ENCODE results near the gene APOD.
"Not testable (repeated sequence)": the region's sequence is repeated elsewhere in the genome, so short reads cannot be mapped to it uniquely, and the experiment has no call there.

APOD gene

GRCh38 chr3:195617784-195618659 is 34.3 kb upstream of the APOD start:
- DNase-seq (ENCODE audit: low spot score), result not testable (repeated sequence)

- DNase-seq (ENCODE audit: low spot score), result not testable (repeated sequence)
These were observed 33.4 kb upstream of the APOD start for GRCh38 chr3:195617134-195617533.

GRCh38 chr3:195616681-195617080 is 32.9 kb upstream of the APOD start:
- no peak for DNase-seq (ENCODE audit: low spot score)

- DNase-seq (ENCODE audit: low spot score), result not testable (repeated sequence)
These were observed 32.3 kb upstream of the APOD start for GRCh38 chr3:195615952-195616537.

GRCh38 chr3:195614672-195615504 is 31.1 kb upstream of the APOD start:
- not testable (repeated sequence) for DNase-seq (ENCODE audit: low spot score)

- DNase-seq (ENCODE audit: low spot score), result no peak
These were observed 29.8 kb upstream of the APOD start for GRCh38 chr3:195613468-195614069.

- DNase-seq (ENCODE audit: low spot score), result no peak
These were observed 28.5 kb upstream of the APOD start for GRCh38 chr3:195612075-195612800.

- DNase-seq (ENCODE audit: low spot score), result no peak
These were observed 25.5 kb upstream of the APOD start for GRCh38 chr3:195609229-195609628.

GRCh38 chr3:195601785-195602184 is 18.0 kb upstream of the APOD start:
- DNase-seq (ENCODE audit: low spot score), result not testable (repeated sequence)

GRCh38 chr3:195601382-195601781 is 17.6 kb upstream of the APOD start:
- DNase-seq (ENCODE audit: low spot score), result no peak

GRCh38 chr3:195599926-195600325 is 16.2 kb upstream of the APOD start:
- DNase-seq (ENCODE audit: low spot score), result not testable (repeated sequence)

- not testable (repeated sequence) for DNase-seq (ENCODE audit: low spot score)
These were observed 15.8 kb upstream of the APOD start for GRCh38 chr3:195599516-195599915.

GRCh38 chr3:195597848-195598247 is 14.1 kb upstream of the APOD start:
- no peak for DNase-seq (ENCODE audit: low spot score)

- no peak for DNase-seq (ENCODE audit: low spot score)
These were observed 13.5 kb upstream of the APOD start for GRCh38 chr3:195597229-195597628.

GRCh38 chr3:195596765-195597171 is 13.0 kb upstream of the APOD start:
- DNase-seq (ENCODE audit: low spot score), result no peak

- DNase-seq (ENCODE audit: low spot score), result no peak
These were observed 12.2 kb upstream of the APOD start for GRCh38 chr3:195595785-195596531.

GRCh38 chr3:195591852-195592251 is 8.1 kb upstream of the APOD start:
- DNase-seq (ENCODE audit: low spot score), result no peak

GRCh38 chr3:195591220-195591619 is 7.5 kb upstream of the APOD start:
- DNase-seq (ENCODE audit: low spot score), result no peak

- DNase-seq (ENCODE audit: low spot score), result not testable (repeated sequence)
These were observed 6.6 kb upstream of the APOD start for GRCh38 chr3:195590381-195590780.

GRCh38 chr3:195589796-195590195 is 6.1 kb upstream of the APOD start:
- not testable (repeated sequence) for DNase-seq (ENCODE audit: low spot score)

GRCh38 chr3:195587824-195588223 is 4.1 kb upstream of the APOD start:
- DNase-seq (ENCODE audit: low spot score), result no peak
